ENCODE measurements around the gene RSPO3. TPM values are rescaled to one million over a fixed set of nuclear protein-coding genes. Genes with fewer than 3 reads are reported as not detected.

RSPO3 gene
- total and polyA plus RNA-seq, 2 of the 13 experiments (the other 11 are each of a cell fraction or from before 2014, with no cell fraction given), result not detected

- FAIRE-seq (no peak), DNase-seq (ENCODE audit: low spot score) (no peak), ATAC-seq (no peak)
- H3K79me2 ChIP-seq (ENCODE audit: insufficient read depth, low read length), result no peaks in the 10 kb centered on the region
- no peak overlapping the region for H3K4me3 ChIP-seq (replicated peaks in 1 of 3; ENCODE audit: insufficient read depth in 1 of 3, low read depth in 2 of 3, low read length in 3 of 3)
- no peak overlapping the region for H3K27ac ChIP-seq (ENCODE audit: extremely low read length, insufficient read depth, low read length)
- no TSS peak for BruUV-seq (replicated peaks)
- H3K9ac ChIP-seq (ENCODE audit: insufficient read depth, low read depth, low read length), result no peak overlapping the region
- H3K36me3 ChIP-seq (replicated peaks in 1 of 2; ENCODE audit: control insufficient read depth in 1 of 2, insufficient read depth in 2 of 2, low read length in 2 of 2), result no peaks in the 10 kb centered on the region
- H4K20me1 ChIP-seq (ENCODE audit: insufficient read depth, low read length), result no peaks in the 10 kb centered on the region
- intact Hi-C loops (cut with micrococcal nuclease; ENCODE audit: unreplicated experiment) (no loop called here), in situ Hi-C loops (cut with HindIII; ENCODE audit: extremely low pct_ligation_motif_present, low pct_unique_long_range_greater_than_20kb) (no loop called here)
- POLR2A ChIA-PET, result no interaction called here
- CTCF ChIA-PET (ENCODE audit: low intra/inter-chr PET ratio, low total read pairs), result no interaction called here
- no peak overlapping the region for H2AFZ ChIP-seq (ENCODE audit: low read length)
- TF ChIP-seq ZNF660 (CRISPR knock-in tag; IDR thresholded peaks at IDR 0.05; ENCODE audit: borderline replicate concordance, low read depth), result no peak
- TF ChIP-seq ZNF232 (CRISPR knock-in tag; IDR thresholded peaks at IDR 0.05; ENCODE audit: borderline replicate concordance), result no peak
- no peak for TF ChIP-seq SATB2 (CRISPR knock-in tag; IDR thresholded peaks at IDR 0.05)
- TF ChIP-seq EHMT2 (IDR thresholded peaks at IDR 0.05; ENCODE audit: borderline replicate concordance, low read depth, low read length), result no peak
- TF ChIP-seq ZNF33A (CRISPR knock-in tag; IDR thresholded peaks at IDR 0.05; ENCODE audit: borderline replicate concordance), result no peak
- TF ChIP-seq BORCS8-MEF2B (CRISPR knock-in tag; IDR thresholded peaks at IDR 0.05), result no peak
- no peak for TF ChIP-seq THYN1 (CRISPR knock-in tag; IDR thresholded peaks at IDR 0.05; ENCODE audit: borderline replicate concordance, low read depth)
- no peak for TF ChIP-seq ZNF24 (IDR thresholded peaks at IDR 0.05)
- 0% methylated on average over 2 of the region's 2 CpGs for WGBS (ENCODE audit: low lambda C conversion rate)
- no peak overlapping the region for H3K4me2 ChIP-seq (ENCODE audit: low read depth, low read length)
- no peaks in the 10 kb centered on the region for H3K9me3 ChIP-seq (ENCODE audit: low read length)
- no peaks in the 10 kb centered on the region for H3K27me3 ChIP-seq (ENCODE audit: control insufficient read depth in 1 of 2, insufficient read depth in 2 of 2, low read length in 2 of 2)
- H3K4me1 ChIP-seq (ENCODE audit: insufficient read depth, low read length), result no peaks in the 10 kb centered on the region
Measured at GRCh38 chr6:127147534-127147933, 29.1 kb downstream of the RSPO3 start.

GRCh38 chr6:127148511-127148910 is 30.0 kb downstream of the RSPO3 start:
- FAIRE-seq, result no peak
- POLR2A ChIA-PET, result no interaction called here
- Histone ChIP-seq H3K27ac (ENCODE audit: extremely low read length, insufficient read depth, low read length) (no peak overlapping the region), H3K4me2 (ENCODE audit: low read depth, low read length) (no peak overlapping the region), H3K36me3 (replicated peaks in 1 of 2; ENCODE audit: control insufficient read depth in 1 of 2, insufficient read depth in 2 of 2, low read length in 2 of 2) (no peaks in the 10 kb centered on the region), H3K4me3 (replicated peaks in 1 of 3; ENCODE audit: insufficient read depth in 1 of 3, low read depth in 2 of 3, low read length in 3 of 3) (no peak overlapping the region), H3K9ac (ENCODE audit: insufficient read depth, low read depth, low read length) (no peak overlapping the region), H3K9me3 (ENCODE audit: low read length) (no peaks in the 10 kb centered on the region), H2AFZ (ENCODE audit: low read length) (no peak overlapping the region), H3K27me3 (ENCODE audit: control insufficient read depth in 1 of 2, insufficient read depth in 2 of 2, low read length in 2 of 2) (no peaks in the 10 kb centered on the region), H3K4me1 (ENCODE audit: insufficient read depth, low read length) (no peaks in the 10 kb centered on the region), H3K79me2 (ENCODE audit: insufficient read depth, low read length) (no peaks in the 10 kb centered on the region), H4K20me1 (ENCODE audit: insufficient read depth, low read length) (no peaks in the 10 kb centered on the region)
- CTCF ChIA-PET (ENCODE audit: low intra/inter-chr PET ratio, low total read pairs), result no interaction called here
- in situ Hi-C loops (cut with HindIII; ENCODE audit: extremely low pct_ligation_motif_present, low pct_unique_long_range_greater_than_20kb), result no loop called here
- no peak for DNase-seq (ENCODE audit: low spot score)
- under 1% methylated on average over 3 of the region's 3 CpGs for WGBS (ENCODE audit: low lambda C conversion rate)
- no TSS peak for BruUV-seq (replicated peaks)
- ATAC-seq, result no peak
- no peak for TF ChIP-seq MBNL3 (CRISPR knock-in tag; conservative IDR thresholded peaks at IDR 0.05)
- TF ChIP-seq NR2C2 (CRISPR knock-in tag; IDR thresholded peaks at IDR 0.05; ENCODE audit: borderline replicate concordance), result no peak
- no peak for TF ChIP-seq NR3C1 (CRISPR knock-in tag; IDR thresholded peaks at IDR 0.05)
- no peak for TF ChIP-seq ZNF713 (CRISPR knock-in tag; IDR thresholded peaks at IDR 0.05)
- no peak for TF ChIP-seq AGO1 (IDR thresholded peaks at IDR 0.05; ENCODE audit: low read depth, low read length, poor library complexity, severe bottlenecking)
- TF ChIP-seq NPAS2 (CRISPR knock-in tag; IDR thresholded peaks at IDR 0.05; ENCODE audit: borderline replicate concordance), result no peak
- TF ChIP-seq ZBTB21 (CRISPR knock-in tag; IDR thresholded peaks at IDR 0.05), result no peak
- no peak for TF ChIP-seq KDM3A (CRISPR knock-in tag; IDR thresholded peaks at IDR 0.05; ENCODE audit: low read depth)
- no peak for TF ChIP-seq HMGA1 (CRISPR knock-in tag; conservative IDR thresholded peaks at IDR 0.05)
- no peak for TF ChIP-seq MYC (CRISPR knock-in tag; IDR thresholded peaks at IDR 0.05; ENCODE audit: borderline replicate concordance)
- no peak for TF ChIP-seq ZNF503 (CRISPR knock-in tag; IDR thresholded peaks at IDR 0.05)
- no peak for TF ChIP-seq BCL6 (CRISPR knock-in tag; IDR thresholded peaks at IDR 0.05)
- no peak for TF ChIP-seq PHF5A (CRISPR knock-in tag; IDR thresholded peaks at IDR 0.05; ENCODE audit: low read depth, unreplicated experiment)
- intact Hi-C loops (cut with micrococcal nuclease; ENCODE audit: unreplicated experiment), result no loop called here

All from HepG2 (cell line).